NCI-H1092 treated with DMSO at 0.1 percent for 48 hours (cell line): ENCODE measurements around the gene TTC21A.
A peak's percentile ranks its signal among the peaks of the same experiment; 100 is the strongest.
"Not testable (repeated sequence)": the region's sequence is repeated elsewhere in the genome, so short reads cannot be mapped to it uniquely, and the experiment has no call there.

ENCODE experiments used
- DNase-seq: peaks from one replicate; lab custom pipeline; 2025; lab: John Stamatoyannopoulos, UW

TTC21A gene

GRCh38 chr3:39107388-39108199, at the start of gene TTC21A, which contains the start of gene GORASP1:
TSS of gene TTC21A (plus strand) at chr3:39107680. CDS start at chr3:39107838, 158 bp downstream.
TSS of gene GORASP1 (minus strand) at chr3:39107627. CDS start at chr3:39107541, 86 bp downstream.
- peak; percentile 69 for DNase-seq

GRCh38 chr3:39061228-39061627, 46.3 kb upstream of the TTC21A start:
- DNase-seq = not testable (repeated sequence)

- DNase-seq = no peak
These were observed 45.3 kb upstream of the TTC21A start for GRCh38 chr3:39062180-39062579.

- no peak for DNase-seq
These were observed 44.3 kb upstream of the TTC21A start for GRCh38 chr3:39063143-39063542.

GRCh38 chr3:39064646-39065045, 42.8 kb upstream of the TTC21A start:
- no peak for DNase-seq

GRCh38 chr3:39065197-39065596, 42.3 kb upstream of the TTC21A start:
- no peak for DNase-seq

- DNase-seq = no peak
These were observed 40.2 kb upstream of the TTC21A start for GRCh38 chr3:39067286-39067685.

- DNase-seq = no peak
These were observed 38.9 kb upstream of the TTC21A start for GRCh38 chr3:39068556-39068955.

GRCh38 chr3:39075910-39076309, 31.6 kb upstream of the TTC21A start:
- no peak for DNase-seq

GRCh38 chr3:39079530-39079929, 27.9 kb upstream of the TTC21A start:
- no peak for DNase-seq

GRCh38 chr3:39080026-39080425, 27.5 kb upstream of the TTC21A start:
- no peak for DNase-seq

- DNase-seq = no peak
These were observed 24.7 kb upstream of the TTC21A start for GRCh38 chr3:39082666-39083313.

- DNase-seq = no peak
These were observed 21.3 kb upstream of the TTC21A start for GRCh38 chr3:39086144-39086543.

- no peak for DNase-seq
These were observed 19.0 kb upstream of the TTC21A start for GRCh38 chr3:39088456-39088855.

GRCh38 chr3:39088889-39089288, 18.6 kb upstream of the TTC21A start:
- DNase-seq = no peak

- no peak for DNase-seq
These were observed 16.6 kb upstream of the TTC21A start for GRCh38 chr3:39090922-39091321.

GRCh38 chr3:39094851-39095677, 12.4 kb upstream of the TTC21A start:
- no peak for DNase-seq

- DNase-seq = no peak
These were observed 11.7 kb upstream of the TTC21A start for GRCh38 chr3:39095778-39096177.

GRCh38 chr3:39096775-39097174, 10.7 kb upstream of the TTC21A start:
- no peak for DNase-seq

GRCh38 chr3:39097716-39098472, 9.6 kb upstream of the TTC21A start:
- no peak for DNase-seq

- DNase-seq = no peak
These were observed 8.9 kb upstream of the TTC21A start for GRCh38 chr3:39098473-39099000.
